CD4-positive, alpha-beta T cell treated with Interleukin-17A for 4 hours (primary cell): Measurements from ENCODE around the gene ZC3H8.

Experiments used
- DNase-seq: peaks from one replicate; pipeline ENCODE4 v3.0.0-alpha.2; 2020; ENCODE audit warnings: mixed read lengths

The ZC3H8 gene

GRCh38 chr2:112194482-112194881 is 60.4 kb downstream of the ZC3H8 start:
- DNase-seq, result peak; percentile 50

GRCh38 chr2:112194028-112194427 is 60.8 kb downstream of the ZC3H8 start:
- DNase-seq, result no peak

- no peak for DNase-seq
Observed at GRCh38 chr2:112189001-112189556, 65.8 kb downstream of the ZC3H8 start.

- DNase-seq, result peak; percentile 83
Observed at GRCh38 chr2:112187805-112188596, 66.8 kb downstream of the ZC3H8 start.

GRCh38 chr2:112187046-112187715 is 67.7 kb downstream of the ZC3H8 start:
- DNase-seq, result no peak

- DNase-seq, result no peak
Observed at GRCh38 chr2:112185131-112185530, 69.7 kb downstream of the ZC3H8 start.

- DNase-seq, result no peak
Observed at GRCh38 chr2:112184121-112184520, 70.7 kb downstream of the ZC3H8 start.

- peak; percentile 44 for DNase-seq
Observed at GRCh38 chr2:112183327-112184025, 71.4 kb downstream of the ZC3H8 start.

- peak; percentile 82 for DNase-seq
Observed at GRCh38 chr2:112182581-112183034, 72.2 kb downstream of the ZC3H8 start.

- peak; percentile 81 for DNase-seq
Observed at GRCh38 chr2:112181571-112182290, 73.1 kb downstream of the ZC3H8 start.

GRCh38 chr2:112175958-112176573 is 78.8 kb downstream of the ZC3H8 start:
- no peak for DNase-seq

GRCh38 chr2:112175333-112175732 is 79.5 kb downstream of the ZC3H8 start:
- DNase-seq, result no peak

- no peak for DNase-seq
Observed at GRCh38 chr2:112174383-112174782, 80.5 kb downstream of the ZC3H8 start.

GRCh38 chr2:112173646-112174319 is 81.1 kb downstream of the ZC3H8 start:
- peak; percentile 26 for DNase-seq

GRCh38 chr2:112170495-112170894 is 84.3 kb downstream of the ZC3H8 start:
- DNase-seq, result no peak

GRCh38 chr2:112168422-112169124 is 86.3 kb downstream of the ZC3H8 start:
- no peak for DNase-seq

- peak; percentile 57 for DNase-seq
Observed at GRCh38 chr2:112166806-112167499, 87.9 kb downstream of the ZC3H8 start.

GRCh38 chr2:112165296-112165695 is 89.5 kb downstream of the ZC3H8 start:
- DNase-seq, result no peak

- DNase-seq, result no peak
Observed at GRCh38 chr2:112164876-112165275, 90.0 kb downstream of the ZC3H8 start.

- DNase-seq, result no peak
Observed at GRCh38 chr2:112163541-112163981, 91.3 kb downstream of the ZC3H8 start.
